ENCODE measurements around the gene HPD.
"Not testable (repeated sequence)": the region's sequence is repeated elsewhere in the genome, so short reads cannot be mapped to it uniquely, and the experiment has no call there.

Gene HPD

DNA sequence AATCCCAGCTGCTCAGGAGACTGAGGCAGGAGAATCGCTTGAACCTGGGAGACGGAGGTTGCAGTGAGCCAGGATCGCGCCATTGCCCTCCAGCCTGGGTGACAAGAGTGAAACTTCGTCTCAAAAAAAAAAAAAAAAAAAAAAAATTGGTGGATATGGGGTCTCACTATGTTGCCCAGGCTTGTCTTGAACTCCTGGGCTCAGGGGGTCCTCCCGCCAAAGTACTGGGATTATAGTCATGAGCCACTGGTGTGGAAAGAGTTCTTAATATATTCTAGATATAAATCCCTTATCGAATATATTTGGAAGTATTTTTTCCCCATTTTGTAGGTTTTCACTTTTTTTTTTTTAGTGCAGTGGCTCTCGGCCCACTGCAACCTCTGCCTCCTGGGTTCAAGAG is 10.6 kb upstream of the HPD start:
- not testable (repeated sequence) for DNase-seq (ENCODE audit: extremely low read depth in 1 of 2, low read depth in 1 of 2)

GRCh38 chr12:121866331-121866730 is 7.7 kb upstream of the HPD start:
- DNase-seq (ENCODE audit: extremely low read depth in 1 of 2, low read depth in 1 of 2), result no peak

GRCh38 chr12:121861636-121862254 is 3.1 kb upstream of the HPD start:
- no peak for DNase-seq (ENCODE audit: extremely low read depth in 1 of 2, low read depth in 1 of 2)

- DNase-seq (ENCODE audit: extremely low read depth in 1 of 2, low read depth in 1 of 2), result not testable (repeated sequence)
Observed at GRCh38 chr12:121860699-121861098, 2.0 kb upstream of the HPD start.

- DNase-seq (ENCODE audit: extremely low read depth in 1 of 2, low read depth in 1 of 2), result no peak
Observed at GRCh38 chr12:121860257-121860656, 1.6 kb upstream of the HPD start.

DNA sequence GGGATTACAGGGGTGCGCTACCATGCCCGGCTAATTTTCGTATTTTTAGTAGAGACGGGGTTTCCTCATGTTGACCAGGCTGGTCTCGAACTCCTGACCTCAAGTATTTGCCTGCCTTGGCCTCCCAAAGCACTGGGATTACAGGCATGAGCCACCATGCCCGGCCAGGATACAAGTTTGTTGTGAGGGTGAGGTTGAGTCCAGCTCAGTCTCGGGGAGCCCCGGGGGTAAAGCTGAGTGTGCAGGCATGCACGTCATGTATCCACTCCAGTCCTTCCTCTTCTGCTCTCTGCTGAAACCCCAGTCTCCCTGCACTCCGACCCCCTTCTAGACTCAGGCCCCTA is 369 bp downstream of the HPD start:
- DNase-seq (ENCODE audit: extremely low read depth in 1 of 2, low read depth in 1 of 2), result no peak

DNA sequence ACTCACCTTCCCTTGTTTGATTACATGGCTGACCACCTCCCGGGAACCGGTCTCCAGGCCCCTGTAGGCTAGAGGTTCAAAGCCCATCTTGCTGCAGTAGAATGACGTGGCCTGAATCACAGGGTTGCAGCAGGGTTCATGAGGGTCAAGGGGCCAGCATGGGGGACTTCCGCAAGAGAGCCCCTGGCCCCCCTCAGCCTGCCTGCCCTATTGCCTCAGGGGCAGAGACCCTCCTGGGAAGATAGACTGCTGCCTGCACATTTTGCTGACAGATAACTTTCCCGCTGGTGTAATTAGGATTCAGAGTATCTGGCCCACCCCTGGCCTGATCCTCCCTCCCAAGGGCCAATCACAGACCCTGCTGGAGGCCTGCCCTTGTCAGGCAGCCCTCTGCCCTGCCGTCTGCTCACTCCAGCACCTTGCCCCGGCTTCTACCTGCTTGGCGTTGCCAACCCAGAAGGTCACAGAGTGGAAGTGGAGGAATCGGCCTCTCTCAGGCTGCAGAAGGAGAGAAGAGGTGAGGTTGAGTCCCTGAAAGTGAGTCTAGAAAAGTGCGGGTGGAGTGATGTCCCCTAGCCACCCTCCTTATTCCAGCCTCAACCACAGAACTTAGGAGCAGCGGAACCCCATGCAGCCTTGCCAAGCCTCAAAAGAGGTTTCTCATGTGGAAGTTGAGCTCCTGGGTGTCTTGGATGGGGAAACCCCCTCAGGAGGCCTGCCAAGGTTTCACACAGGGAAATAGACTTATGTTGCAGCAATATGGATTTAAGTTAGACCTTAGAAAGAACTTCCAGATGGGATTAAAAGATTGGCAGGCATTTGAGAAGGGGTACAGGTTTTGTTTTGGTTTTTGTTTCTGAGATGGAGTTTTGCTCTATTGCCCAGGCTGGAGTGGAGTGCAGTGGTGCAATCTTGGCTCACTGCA is 1.1 kb downstream of the HPD start:
- DNase-seq (ENCODE audit: extremely low read depth in 1 of 2, low read depth in 1 of 2), result no peak

- DNase-seq (ENCODE audit: extremely low read depth in 1 of 2, low read depth in 1 of 2), result not testable (repeated sequence)
Observed at GRCh38 chr12:121852392-121852791, 6.3 kb downstream of the HPD start.

DNA sequence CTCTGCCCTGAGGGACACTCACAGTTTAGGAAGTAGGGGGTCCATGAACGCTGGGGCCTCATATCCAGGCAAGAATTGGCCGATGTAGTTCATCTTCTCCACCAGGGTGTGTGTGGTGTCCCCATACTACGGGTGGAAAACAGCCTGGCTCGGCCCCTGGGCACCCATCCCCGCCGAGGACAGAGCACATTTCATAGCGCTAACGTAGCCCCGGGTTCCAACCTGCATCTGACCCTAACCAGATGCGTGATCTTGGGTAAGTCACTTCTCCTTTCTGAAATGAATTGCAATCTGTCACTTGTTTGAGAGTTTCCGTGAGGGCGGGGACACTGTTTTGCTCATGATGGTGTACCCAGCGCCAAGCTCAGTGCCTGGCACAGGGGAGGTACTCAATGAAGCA is 9.0 kb downstream of the HPD start:
- DNase-seq (ENCODE audit: extremely low read depth in 1 of 2, low read depth in 1 of 2), result no peak

DNA sequence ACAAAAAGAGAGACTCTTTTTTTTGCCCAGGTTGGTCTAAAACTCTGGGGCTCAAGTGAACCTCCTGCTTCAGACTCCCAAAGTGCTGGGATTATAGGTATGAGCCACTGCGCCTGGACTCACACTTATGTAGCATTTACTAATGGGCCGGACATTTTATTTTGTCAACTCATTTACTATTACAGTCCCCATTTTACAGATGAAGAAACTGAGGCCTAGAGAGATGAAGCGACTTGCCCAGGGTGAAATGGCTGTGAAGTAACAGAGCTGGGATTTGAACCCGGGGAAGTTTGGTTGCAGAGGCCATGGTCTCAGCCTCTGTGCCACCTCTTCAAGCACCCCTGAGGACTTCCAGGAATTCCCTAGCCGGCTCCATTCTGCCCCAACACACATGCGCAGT is 9.4 kb downstream of the HPD start:
- no peak for DNase-seq (ENCODE audit: extremely low read depth in 1 of 2, low read depth in 1 of 2)

GRCh38 chr12:121845701-121846100 is 13.0 kb downstream of the HPD start:
- DNase-seq (ENCODE audit: extremely low read depth in 1 of 2, low read depth in 1 of 2), result no peak

GRCh38 chr12:121843236-121843982 is 15.2 kb downstream of the HPD start:
- DNase-seq (ENCODE audit: extremely low read depth in 1 of 2, low read depth in 1 of 2), result no peak

GRCh38 chr12:121839993-121840761 is 18.5 kb downstream of the HPD start:
- no peak for DNase-seq (ENCODE audit: extremely low read depth in 1 of 2, low read depth in 1 of 2)

DNA sequence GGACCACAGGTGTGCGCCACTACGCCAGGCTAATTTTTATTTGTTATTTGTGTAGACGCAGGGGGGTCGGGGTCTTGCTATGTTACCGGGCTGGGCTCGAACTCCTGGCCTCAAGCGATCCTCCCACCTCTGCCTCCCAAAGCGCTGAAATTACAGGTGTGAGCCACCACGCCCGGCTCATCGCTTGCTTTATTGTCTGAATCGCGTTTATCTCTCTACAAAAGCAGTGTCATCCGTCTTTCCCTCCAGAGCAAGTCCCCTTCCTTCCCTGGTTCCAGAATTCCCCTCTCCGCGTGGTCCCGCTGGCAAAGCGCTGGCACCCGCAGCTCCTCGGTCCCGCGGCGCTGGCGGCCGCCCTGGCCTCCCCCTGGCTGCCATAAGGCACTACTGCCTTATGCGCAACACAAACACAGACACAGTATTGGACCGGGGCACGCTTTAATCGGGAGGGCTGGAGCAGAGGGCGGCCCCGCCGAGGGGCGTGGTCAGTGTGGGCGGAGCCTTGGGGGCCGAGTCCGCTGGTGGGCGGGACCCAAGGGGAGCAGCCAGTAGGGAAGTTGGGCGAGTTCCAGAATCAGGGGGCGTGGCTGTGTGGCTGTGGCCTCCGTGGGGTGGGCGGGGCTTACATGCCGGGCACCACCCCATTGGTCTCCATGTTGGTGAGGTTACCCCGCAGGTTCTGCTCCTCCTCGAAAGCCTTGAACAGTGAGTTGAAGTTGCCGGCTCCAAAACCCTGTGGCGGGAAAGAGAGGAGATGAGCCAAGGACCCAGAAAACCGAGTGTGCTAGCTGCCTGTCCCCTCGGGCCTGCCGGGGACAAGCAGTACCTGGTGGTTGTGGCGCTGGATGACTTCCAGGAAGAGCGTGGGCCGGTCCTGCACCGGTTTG is 19.3 kb downstream of the HPD start:
- DNase-seq (ENCODE audit: extremely low read depth in 1 of 2, low read depth in 1 of 2), result peak; percentile 98 to 99

- no peak for DNase-seq (ENCODE audit: extremely low read depth in 1 of 2, low read depth in 1 of 2)
Observed at GRCh38 chr12:121838126-121838525, 20.5 kb downstream of the HPD start.

GRCh38 chr12:121837680-121838079 is 21.0 kb downstream of the HPD start:
- DNase-seq (ENCODE audit: extremely low read depth in 1 of 2, low read depth in 1 of 2), result no peak

DNA sequence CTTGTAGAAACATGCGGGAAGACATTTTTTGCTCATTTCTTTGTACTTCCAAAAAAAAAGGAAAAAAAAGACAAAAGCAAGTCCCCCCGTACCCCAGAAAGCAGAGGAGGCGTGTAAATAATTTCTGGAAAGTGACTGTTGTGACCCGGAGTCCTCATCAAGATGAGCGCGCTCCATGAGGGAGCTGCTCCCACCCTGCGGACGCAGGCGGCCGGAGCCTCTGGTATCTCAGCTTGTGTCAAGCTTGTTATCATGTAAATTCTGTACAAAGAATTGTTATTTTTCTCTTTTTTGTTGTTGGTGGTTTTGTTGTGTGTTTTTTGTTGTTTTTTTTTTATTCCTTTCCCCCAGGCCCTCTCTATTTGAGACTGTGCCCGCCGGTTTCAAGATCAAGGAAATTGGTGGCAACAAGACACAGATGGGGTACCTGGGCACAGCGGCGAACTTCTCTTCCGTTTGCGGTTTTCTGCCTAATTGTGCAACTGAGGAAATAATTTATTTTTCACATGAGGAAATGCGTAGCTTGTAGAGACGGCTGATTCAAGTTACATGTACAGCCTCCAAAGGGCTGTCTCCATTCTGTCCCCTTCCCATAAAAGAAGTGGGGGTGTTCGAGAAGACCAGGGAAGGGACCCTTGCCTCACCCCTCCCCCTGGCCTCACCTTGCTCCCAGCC is 27.0 kb downstream of the HPD start:
- DNase-seq (ENCODE audit: extremely low read depth in 1 of 2, low read depth in 1 of 2), result no peak

GRCh38 chr12:121830588-121831265 is 27.9 kb downstream of the HPD start:
- no peak for DNase-seq (ENCODE audit: extremely low read depth in 1 of 2, low read depth in 1 of 2)

GRCh38 chr12:121830134-121830533 is 28.5 kb downstream of the HPD start:
- DNase-seq (ENCODE audit: extremely low read depth in 1 of 2, low read depth in 1 of 2), result no peak
